ENCODE results near the gene CPNE6. TPM values are rescaled to one million over a fixed set of nuclear protein-coding genes. Genes with fewer than 3 reads are reported as not detected.
A peak's percentile ranks its signal among the peaks of the same experiment; 100 is the strongest.

The CPNE6 gene
- total RNA-seq, 1 donor from 2014 or later, result not detected

- peaks cover 7% of the 10 kb centered on the region for H3K27me3 Mint-ChIP-seq (ENCODE audit: insufficient read depth, low read depth)
- no peak overlapping the region for H3K4me3 ChIP-seq
Measured at GRCh38 chr14:24055971-24056799, 15.2 kb upstream of the CPNE6 start.

GRCh38 chr14:24056800-24057184, 14.6 kb upstream of the CPNE6 start:
- H3K9me3 Mint-ChIP-seq, result no peaks in the 10 kb centered on the region
- TF ChIP-seq EZH2 (IDR thresholded peaks at IDR 0.05), result no peak
- no peak for TF ChIP-seq EZH2phosphoT487 (IDR thresholded peaks at IDR 0.05)

More at GRCh38 chr14:24055971-24056799, 15.2 kb upstream of the CPNE6 start:
- H4K20me1 ChIP-seq (ENCODE audit: low read depth), result no peaks in the 10 kb centered on the region
- no peaks in the 10 kb centered on the region for H3K9me3 Mint-ChIP-seq
- peaks cover 7% of the 10 kb centered on the region for H3K4me1 ChIP-seq
- no peaks in the 10 kb centered on the region for H3K27me3 ChIP-seq
- no peak overlapping the region for H3K4me2 ChIP-seq
- H3K9ac ChIP-seq, result no peak overlapping the region
- H3K4me3 Mint-ChIP-seq, result no peak overlapping the region
- no peak for TF ChIP-seq EZH2 (IDR thresholded peaks at IDR 0.05)
- TF ChIP-seq, protein P1, sequence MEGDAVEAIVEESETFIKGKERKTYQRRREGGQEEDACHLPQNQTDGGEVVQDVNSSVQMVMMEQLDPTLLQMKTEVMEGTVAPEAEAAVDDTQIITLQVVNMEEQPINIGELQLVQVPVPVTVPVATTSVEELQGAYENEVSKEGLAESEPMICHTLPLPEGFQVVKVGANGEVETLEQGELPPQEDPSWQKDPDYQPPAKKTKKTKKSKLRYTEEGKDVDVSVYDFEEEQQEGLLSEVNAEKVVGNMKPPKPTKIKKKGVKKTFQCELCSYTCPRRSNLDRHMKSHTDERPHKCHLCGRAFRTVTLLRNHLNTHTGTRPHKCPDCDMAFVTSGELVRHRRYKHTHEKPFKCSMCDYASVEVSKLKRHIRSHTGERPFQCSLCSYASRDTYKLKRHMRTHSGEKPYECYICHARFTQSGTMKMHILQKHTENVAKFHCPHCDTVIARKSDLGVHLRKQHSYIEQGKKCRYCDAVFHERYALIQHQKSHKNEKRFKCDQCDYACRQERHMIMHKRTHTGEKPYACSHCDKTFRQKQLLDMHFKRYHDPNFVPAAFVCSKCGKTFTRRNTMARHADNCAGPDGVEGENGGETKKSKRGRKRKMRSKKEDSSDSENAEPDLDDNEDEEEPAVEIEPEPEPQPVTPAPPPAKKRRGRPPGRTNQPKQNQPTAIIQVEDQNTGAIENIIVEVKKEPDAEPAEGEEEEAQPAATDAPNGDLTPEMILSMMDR (IDR thresholded peaks at IDR 0.05), result no peak
- TF ChIP-seq EZH2phosphoT487 (IDR thresholded peaks at IDR 0.05), result no peak
- H2AFZ ChIP-seq (replicated peaks), result no peak overlapping the region
- no peak overlapping the region for H3K27ac Mint-ChIP-seq
- no peak for DNase-seq (ENCODE audit: low spot score)
- no peaks in the 10 kb centered on the region for H3K79me2 ChIP-seq (ENCODE audit: low read depth)
- peaks cover 5% of the 10 kb centered on the region for H3F3A ChIP-seq (ENCODE audit: low read depth)
- H3K9me3 ChIP-seq (ENCODE audit: low read depth), result no peaks in the 10 kb centered on the region
- H3K36me3 Mint-ChIP-seq, result no peaks in the 10 kb centered on the region
- no peaks in the 10 kb centered on the region for H3K36me3 ChIP-seq
- peaks cover 15% of the 10 kb centered on the region for H3K4me1 Mint-ChIP-seq
- H3K27ac ChIP-seq, result no peak overlapping the region

GRCh38 chr14:24057271-24057670, 14.1 kb upstream of the CPNE6 start:
- no peak for DNase-seq (ENCODE audit: low spot score)
- no peak overlapping the region for H3K4me3 ChIP-seq
- Mint-ChIP-seq H3K27ac (no peak overlapping the region), H3K36me3 (no peaks in the 10 kb centered on the region), H3K4me3 (no peak overlapping the region), H3K9me3 (no peaks in the 10 kb centered on the region), H3K4me1 (peaks cover 14% of the 10 kb centered on the region), H3K27me3 (ENCODE audit: insufficient read depth, low read depth) (peaks cover 7% of the 10 kb centered on the region)
- no peaks in the 10 kb centered on the region for H3K27me3 ChIP-seq
- peaks cover under 1% of the 10 kb centered on the region for H3F3A ChIP-seq (ENCODE audit: low read depth)
- H3K79me2 ChIP-seq (ENCODE audit: low read depth), result no peaks in the 10 kb centered on the region
- no peaks in the 10 kb centered on the region for H3K36me3 ChIP-seq
- H3K4me1 ChIP-seq, result peaks cover 3% of the 10 kb centered on the region
- H2AFZ ChIP-seq (replicated peaks), result no peak overlapping the region
- no peaks in the 10 kb centered on the region for H3K9me3 ChIP-seq (ENCODE audit: low read depth)
- H3K4me2 ChIP-seq, result no peak overlapping the region
- H4K20me1 ChIP-seq (ENCODE audit: low read depth), result no peaks in the 10 kb centered on the region
- no peak overlapping the region for H3K9ac ChIP-seq
- no peak overlapping the region for H3K27ac ChIP-seq
- no peak for TF ChIP-seq EZH2phosphoT487 (IDR thresholded peaks at IDR 0.05)
- TF ChIP-seq, protein P1 (IDR thresholded peaks at IDR 0.05), result no peak

More at GRCh38 chr14:24056800-24057184, 14.6 kb upstream of the CPNE6 start:
- no peak overlapping the region for H2AFZ ChIP-seq (replicated peaks)
- H3K27me3 Mint-ChIP-seq (ENCODE audit: insufficient read depth, low read depth), result peaks cover 7% of the 10 kb centered on the region
- no peaks in the 10 kb centered on the region for H4K20me1 ChIP-seq (ENCODE audit: low read depth)
- H3K4me1 ChIP-seq, result peaks cover 3% of the 10 kb centered on the region
- no peak overlapping the region for H3K4me3 ChIP-seq
- H3K9me3 ChIP-seq (ENCODE audit: low read depth), result no peaks in the 10 kb centered on the region
- no peaks in the 10 kb centered on the region for H3K36me3 ChIP-seq
- H3K9ac ChIP-seq, result no peak overlapping the region
- no peaks in the 10 kb centered on the region for H3K79me2 ChIP-seq (ENCODE audit: low read depth)
- no peaks in the 10 kb centered on the region for H3K27me3 ChIP-seq
- H3K4me1 Mint-ChIP-seq, result peaks cover 14% of the 10 kb centered on the region
- no peak overlapping the region for H3K4me2 ChIP-seq
- no peaks in the 10 kb centered on the region for H3K36me3 Mint-ChIP-seq
- no peak for DNase-seq (ENCODE audit: low spot score)
- H3K27ac ChIP-seq, result no peak overlapping the region
- no peak overlapping the region for H3K27ac Mint-ChIP-seq
- H3F3A ChIP-seq (ENCODE audit: low read depth), result peaks cover 5% of the 10 kb centered on the region
- H3K4me3 Mint-ChIP-seq, result no peak overlapping the region

- H3K9me3 Mint-ChIP-seq, result no peaks in the 10 kb centered on the region
- no peak overlapping the region for H3K27ac ChIP-seq
- no peaks in the 10 kb centered on the region for H3K36me3 ChIP-seq
- H3K36me3 Mint-ChIP-seq, result no peaks in the 10 kb centered on the region
- H3K9ac ChIP-seq, result no peak overlapping the region
- no peaks in the 10 kb centered on the region for H3F3A ChIP-seq (ENCODE audit: low read depth)
- H3K4me3 ChIP-seq, result no peak overlapping the region
- H3K79me2 ChIP-seq (ENCODE audit: low read depth), result no peaks in the 10 kb centered on the region
- peaks cover 3% of the 10 kb centered on the region for H3K4me1 ChIP-seq
- H3K27me3 Mint-ChIP-seq (ENCODE audit: insufficient read depth, low read depth), result peaks cover 3% of the 10 kb centered on the region
- no peaks in the 10 kb centered on the region for H4K20me1 ChIP-seq (ENCODE audit: low read depth)
- H3K4me1 Mint-ChIP-seq, result peaks cover 10% of the 10 kb centered on the region
- TF ChIP-seq, protein P1 (IDR thresholded peaks at IDR 0.05), result no peak
- TF ChIP-seq EZH2phosphoT487 (IDR thresholded peaks at IDR 0.05) (no peak), EZH2 (IDR thresholded peaks at IDR 0.05) (no peak)
- no peak for DNase-seq (ENCODE audit: low spot score)
- H3K27me3 ChIP-seq, result no peaks in the 10 kb centered on the region
- no peak overlapping the region for H2AFZ ChIP-seq (replicated peaks)
- H3K27ac Mint-ChIP-seq, result peak overlapping the region; percentile 89
- H3K9me3 ChIP-seq (ENCODE audit: low read depth), result no peaks in the 10 kb centered on the region
- H3K4me3 Mint-ChIP-seq, result no peak overlapping the region
- no peak overlapping the region for H3K4me2 ChIP-seq
Measured at GRCh38 chr14:24057867-24058259, 13.5 kb upstream of the CPNE6 start.
